Measurements from ENCODE around the gene CXXC4. TPM values are rescaled to one million over a fixed set of nuclear protein-coding genes. Genes with fewer than 3 reads are reported as not detected.
A peak's percentile ranks its signal among the peaks of the same experiment; 100 is the strongest.

The CXXC4 gene
- total RNA-seq, 1 experiment from 2014 or later = not detected

- H3K4me3 Mint-ChIP-seq (ENCODE audit: unreplicated experiment) = peak overlapping the region; percentile 78
- H3K27me3 Mint-ChIP-seq (ENCODE audit: insufficient read depth, unreplicated experiment) = no peaks in the 10 kb centered on the region
- ChIA-PET CTCF (interaction anchor here (0.5 to 0.9 kb wide), 5 partner anchors 9 to 567 kb away, joined by 3 to 4 read pairs (median 3); no protein-coding TSS in a partner anchor), POLR2A (interaction anchor here (1.2 kb wide), 1 partner anchor 494 kb away, joined by 3 read pairs; no protein-coding TSS in a partner anchor)
- no peak overlapping the region for H3K27ac Mint-ChIP-seq (ENCODE audit: low read depth, unreplicated experiment)
- no peaks in the 10 kb centered on the region for H3K36me3 Mint-ChIP-seq (ENCODE audit: insufficient read depth, unreplicated experiment)
- H3K4me1 Mint-ChIP-seq (ENCODE audit: insufficient read depth, unreplicated experiment) = peaks cover 21% of the 10 kb centered on the region
- H3K9me3 Mint-ChIP-seq (ENCODE audit: unreplicated experiment) = no peaks in the 10 kb centered on the region
- no peak for TF ChIP-seq CTCF (IDR thresholded peaks at IDR 0.05; ENCODE audit: unreplicated experiment)
- intact Hi-C loops (cut with micrococcal nuclease) = no loop called here
- BruUV-seq (replicated peaks) = no TSS peak
- DNase-seq (ENCODE audit: unreplicated experiment) = peak; percentile 72
These were observed 3.8 kb downstream of the CXXC4 start for GRCh38 chr4:104490770-104491480.

GRCh38 chr4:104490096-104490769 is 4.5 kb downstream of the CXXC4 start:
- Mint-ChIP-seq H3K36me3 (ENCODE audit: insufficient read depth, unreplicated experiment) (no peaks in the 10 kb centered on the region), H3K4me3 (ENCODE audit: unreplicated experiment) (peak overlapping the region; percentile 78), H3K27ac (ENCODE audit: low read depth, unreplicated experiment) (no peak overlapping the region), H3K4me1 (ENCODE audit: insufficient read depth, unreplicated experiment) (peaks cover 21% of the 10 kb centered on the region), H3K9me3 (ENCODE audit: unreplicated experiment) (no peaks in the 10 kb centered on the region), H3K27me3 (ENCODE audit: insufficient read depth, unreplicated experiment) (no peaks in the 10 kb centered on the region)
- TF ChIP-seq CTCF (IDR thresholded peaks at IDR 0.05; ENCODE audit: unreplicated experiment) = no peak
- BruUV-seq (replicated peaks) = no TSS peak
- intact Hi-C loops (cut with micrococcal nuclease) = no loop called here
- ChIA-PET CTCF (interaction anchor here (0.5 to 0.9 kb wide), 4 partner anchors 31 to 566 kb away, joined by 3 to 4 read pairs (median 3); no protein-coding TSS in a partner anchor), POLR2A (interaction anchor here (1.2 kb wide), 1 partner anchor 494 kb away, joined by 3 read pairs; no protein-coding TSS in a partner anchor)
- DNase-seq (ENCODE audit: unreplicated experiment) = no peak

- H3K4me3 Mint-ChIP-seq (ENCODE audit: unreplicated experiment) = no peak overlapping the region
- no peak for TF ChIP-seq CTCF (IDR thresholded peaks at IDR 0.05; ENCODE audit: unreplicated experiment)
These were observed 5.0 kb downstream of the CXXC4 start for GRCh38 chr4:104489731-104490095.

GRCh38 chr4:104488151-104488550 is 6.5 kb downstream of the CXXC4 start:
- intact Hi-C loops (cut with micrococcal nuclease) = no loop called here
- no TSS peak for BruUV-seq (replicated peaks)

More at GRCh38 chr4:104489731-104490095, 5.0 kb downstream of the CXXC4 start:
- H3K27ac Mint-ChIP-seq (ENCODE audit: low read depth, unreplicated experiment) = no peak overlapping the region
- no TSS peak for BruUV-seq (replicated peaks)
- H3K9me3 Mint-ChIP-seq (ENCODE audit: unreplicated experiment) = no peaks in the 10 kb centered on the region
- ChIA-PET CTCF (no interaction called here), POLR2A (no interaction called here)
- no peaks in the 10 kb centered on the region for H3K36me3 Mint-ChIP-seq (ENCODE audit: insufficient read depth, unreplicated experiment)
- intact Hi-C loops (cut with micrococcal nuclease) = no loop called here
- H3K4me1 Mint-ChIP-seq (ENCODE audit: insufficient read depth, unreplicated experiment) = peaks cover 18% of the 10 kb centered on the region
- H3K27me3 Mint-ChIP-seq (ENCODE audit: insufficient read depth, unreplicated experiment) = no peaks in the 10 kb centered on the region
- no peak for DNase-seq (ENCODE audit: unreplicated experiment)

More at GRCh38 chr4:104488151-104488550, 6.5 kb downstream of the CXXC4 start:
- POLR2A ChIA-PET = no interaction called here
- no peak for TF ChIP-seq CTCF (IDR thresholded peaks at IDR 0.05; ENCODE audit: unreplicated experiment)
- Mint-ChIP-seq H3K27ac (ENCODE audit: low read depth, unreplicated experiment) (no peak overlapping the region), H3K9me3 (ENCODE audit: unreplicated experiment) (no peaks in the 10 kb centered on the region), H3K4me1 (ENCODE audit: insufficient read depth, unreplicated experiment) (peaks cover 10% of the 10 kb centered on the region), H3K4me3 (ENCODE audit: unreplicated experiment) (no peak overlapping the region), H3K36me3 (ENCODE audit: insufficient read depth, unreplicated experiment) (no peaks in the 10 kb centered on the region), H3K27me3 (ENCODE audit: insufficient read depth, unreplicated experiment) (no peaks in the 10 kb centered on the region)
- CTCF ChIA-PET = interaction anchor here (0.6 kb wide), 1 partner anchor 254 kb away, joined by 3 read pairs; no protein-coding TSS in a partner anchor
- no peak for DNase-seq (ENCODE audit: unreplicated experiment)
